K562 (cell line): ENCODE measurements around the gene STUB1. TPM values are rescaled to one million over a fixed set of nuclear protein-coding genes. Genes with fewer than 3 reads are reported as not detected.

Experiments
- BCL6 ChIP-seq: fragments of 250-450 bp; sonication (Bioruptor Pico); IDR thresholded peaks from 2 replicates; pipeline ENCODE4 v1.4.0; 2020
- GABPA ChIP-seq: fragments of 200-800 bp; sonication (Bioruptor generic); conservative IDR thresholded peaks from 2 replicates; pipeline ENCODE4 v1.6.1; 2016; ENCODE audit warnings: low read depth, missing genetic modification characterization, missing compliant biosample characterization
- GABPB2 ChIP-seq: fragments of 250-450 bp; sonication (Bioruptor Pico); conservative IDR thresholded peaks from 2 replicates; pipeline ENCODE4 v1.5.1; 2021; ENCODE audit warnings: mild to moderate bottlenecking
- JUND ChIP-seq, 2 experiments: IDR thresholded peaks; 2 replicates in 1 of 2; 3 replicates in 1 of 2; pipeline ENCODE4 v1.6.1; 2011; ENCODE audit warnings: borderline replicate concordance in 2 of 2, low read depth in 2 of 2, low read length in 2 of 2, improper control_type of control experiment in 1 of 2, missing biosample characterization in 1 of 2, missing genetic modification characterization in 1 of 2, missing genetic modification reagents in 1 of 2
- MEIS2 ChIP-seq: fragments of 450-650 bp; IDR thresholded peaks from 2 replicates; pipeline ENCODE4 v1.6.1; 2014; ENCODE audit warnings: mild to moderate bottlenecking; ENCODE audit not compliant: partially characterized antibody
- NFIC ChIP-seq: fragments of 450-650 bp; IDR thresholded peaks from 2 replicates; pipeline ENCODE4 v1.6.1; 2017; ENCODE audit warnings: mild to moderate bottlenecking, inconsistent platforms
- POLR2B ChIP-seq: fragments of 450-650 bp; IDR thresholded peaks from 2 replicates; pipeline ENCODE4 v1.6.1; 2018; ENCODE audit warnings: low read depth; ENCODE audit not compliant: partially characterized antibody
- RBM34 ChIP-seq: fragments of 200-400 bp; formaldehyde crosslinking; IDR thresholded peaks from 2 replicates; pipeline ENCODE4 v1.6.1; 2018; ENCODE audit warnings: low read length, borderline replicate concordance; ENCODE audit not compliant: insufficient read depth
- RFX5 ChIP-seq: IDR thresholded peaks from 2 replicates; pipeline ENCODE4 v1.6.1; 2011; ENCODE audit warnings: low read depth, mild to moderate bottlenecking, improper control_type of control experiment, low read length
- TAF1 ChIP-seq: IDR thresholded peaks from 2 replicates; pipeline ENCODE4 v1.6.1; 2011; ENCODE audit warnings: mild to moderate bottlenecking, low read length, moderate library complexity; ENCODE audit not compliant: insufficient read depth, control insufficient read depth, severe bottlenecking; ENCODE audit errors: extremely low read depth
- TAF15 ChIP-seq: fragments of 200-400 bp; formaldehyde crosslinking; IDR thresholded peaks from 2 replicates; pipeline ENCODE4 v1.6.1; 2017; ENCODE audit warnings: mild to moderate bottlenecking, low read depth, low read length, moderate library complexity
- TEAD1 ChIP-seq, 2 experiments: fragments of 450-650 bp in 1 of 2; sonication (generic) in 1 of 2; formaldehyde crosslinking; IDR thresholded peaks; 2 replicates each; pipeline versions ENCODE4 v1.4.0 to v1.8.0; 2020 to 2022; ENCODE audit warnings: mild to moderate bottlenecking in 2 of 2, missing genetic modification reagents in 1 of 2
- THRAP3 ChIP-seq: fragments of 450-650 bp; IDR thresholded peaks from 2 replicates; pipeline ENCODE4 v1.6.1; 2016; ENCODE audit warnings: mild to moderate bottlenecking, inconsistent platforms, borderline replicate concordance
- YY1 ChIP-seq, 3 experiments: IDR thresholded peaks; 2 replicates each; pipeline ENCODE4 v1.6.1; 2011; ENCODE audit warnings: low read length in 2 of 3, mild to moderate bottlenecking in 2 of 3, moderate library complexity in 2 of 3, borderline replicate concordance in 1 of 3, control low read depth in 1 of 3, low read depth in 1 of 3; ENCODE audit not compliant: insufficient read depth in 3 of 3, insufficient replicate concordance in 2 of 3, control insufficient read depth in 1 of 3, insufficient read length in 1 of 3; ENCODE audit errors: extremely low read depth in 1 of 3
- ZBTB7A ChIP-seq: IDR thresholded peaks from 2 replicates; pipeline ENCODE4 v1.6.1; 2011; ENCODE audit warnings: low read depth, mild to moderate bottlenecking, low read length, moderate library complexity, borderline replicate concordance; ENCODE audit not compliant: control insufficient read depth
- polyA plus RNA-seq, 8 experiments: library from polyadenylated mRNA; depleted of rRNA in 4 of 8; stranded (reverse) in 5 of 8; unstranded in 3 of 8; fragments of >200 nt; fragmentation: Nextera tagmentation in 2 of 8; fragmentation: Illumina TruSeq in 1 of 8; extraction: Ambion mirVana in 2 of 8; extraction: Trizol in 1 of 8; gene quantifications; 2 replicates each; pipeline versions ENCODE4 v1.2.1 to v1.2.3, GENCODE V29; 2011 to 2014; ENCODE audit warnings: inconsistent platforms in 1 of 8, missing spikeins in 1 of 8
- total RNA-seq, 7 experiments: library from RNA; depleted of rRNA in 6 of 7; stranded (reverse); fragments of >200 nt in 6 of 7; fragmentation: Illumina TruSeq in 2 of 7; extraction: Trizol in 2 of 7; gene quantifications; 2 replicates each; pipeline versions ENCODE4 v1.2.1 to v1.2.3, GENCODE V29; 2011 to 2021; ENCODE audit warnings: low replicate concordance in 1 of 7
- TF ChIP-seq, protein P1 (sequence below): sonication (generic); formaldehyde crosslinking; IDR thresholded peaks from 2 replicates; pipeline ENCODE4 v1.8.0; 2022; ENCODE audit warnings: missing genetic modification reagents, mild to moderate bottlenecking, borderline replicate concordance
- TF ChIP-seq, protein P2 (sequence below): fragments of 250-450 bp; sonication (Bioruptor Pico); IDR thresholded peaks from 2 replicates; pipeline ENCODE4 v1.9.0; 2021; ENCODE audit warnings: mild to moderate bottlenecking, inconsistent platforms
- TF ChIP-seq, protein P3 (sequence below), 3 experiments: fragments of 200-800 bp in 1 of 3; sonication (Bioruptor generic) in 1 of 3; sonication (generic) in 1 of 3; formaldehyde crosslinking in 1 of 3; IDR thresholded peaks; 2 replicates each; pipeline versions ENCODE4 v1.6.1 to v1.8.0; 2016 to 2022; ENCODE audit warnings: mild to moderate bottlenecking in 2 of 3, missing compliant biosample characterization in 2 of 3, missing genetic modification characterization in 2 of 3, missing genetic modification reagents in 1 of 3

The STUB1 gene
- total and polyA plus RNA-seq, 9 of the 15 experiments (the other 6 are each of a cell fraction or from before 2014, with no cell fraction given) = 10.6 to 251 (median 152) TPM

DNA sequence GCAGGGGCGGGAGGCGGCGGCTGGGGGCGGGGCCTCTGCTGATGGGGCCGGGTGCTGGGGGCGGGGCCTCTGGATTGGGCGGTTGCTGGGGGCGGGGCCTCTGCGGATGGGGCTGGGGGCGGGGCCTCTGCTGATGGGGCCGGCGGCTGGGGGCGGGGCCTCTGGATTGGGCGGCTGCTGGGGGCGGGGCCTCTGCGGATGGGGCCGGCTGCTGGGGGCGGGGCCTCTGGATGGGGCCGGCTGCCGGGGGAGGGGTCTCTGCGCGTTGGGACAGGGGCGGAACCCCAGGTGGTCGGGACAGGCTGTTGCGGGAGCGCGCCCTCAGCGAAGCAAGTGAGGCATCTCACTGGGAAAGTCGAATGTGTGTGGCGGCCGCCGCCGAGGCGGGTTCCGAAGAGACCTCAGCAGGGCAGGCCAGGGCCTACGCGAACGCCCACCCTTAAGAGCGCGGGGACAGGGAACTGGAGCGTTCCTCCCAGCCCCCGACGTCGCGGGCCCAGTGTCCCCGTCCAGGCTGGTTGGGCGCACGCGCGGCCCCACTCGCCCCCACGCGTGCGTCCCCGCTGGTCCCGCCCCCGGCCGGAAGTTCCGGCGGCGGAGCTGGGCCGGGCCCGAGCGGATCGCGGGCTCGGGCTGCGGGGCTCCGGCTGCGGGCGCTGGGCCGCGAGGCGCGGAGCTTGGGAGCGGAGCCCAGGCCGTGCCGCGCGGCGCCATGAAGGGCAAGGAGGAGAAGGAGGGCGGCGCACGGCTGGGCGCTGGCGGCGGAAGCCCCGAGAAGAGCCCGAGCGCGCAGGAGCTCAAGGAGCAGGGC, at the start of gene STUB1 (continued):
- TF ChIP-seq, protein P1, sequence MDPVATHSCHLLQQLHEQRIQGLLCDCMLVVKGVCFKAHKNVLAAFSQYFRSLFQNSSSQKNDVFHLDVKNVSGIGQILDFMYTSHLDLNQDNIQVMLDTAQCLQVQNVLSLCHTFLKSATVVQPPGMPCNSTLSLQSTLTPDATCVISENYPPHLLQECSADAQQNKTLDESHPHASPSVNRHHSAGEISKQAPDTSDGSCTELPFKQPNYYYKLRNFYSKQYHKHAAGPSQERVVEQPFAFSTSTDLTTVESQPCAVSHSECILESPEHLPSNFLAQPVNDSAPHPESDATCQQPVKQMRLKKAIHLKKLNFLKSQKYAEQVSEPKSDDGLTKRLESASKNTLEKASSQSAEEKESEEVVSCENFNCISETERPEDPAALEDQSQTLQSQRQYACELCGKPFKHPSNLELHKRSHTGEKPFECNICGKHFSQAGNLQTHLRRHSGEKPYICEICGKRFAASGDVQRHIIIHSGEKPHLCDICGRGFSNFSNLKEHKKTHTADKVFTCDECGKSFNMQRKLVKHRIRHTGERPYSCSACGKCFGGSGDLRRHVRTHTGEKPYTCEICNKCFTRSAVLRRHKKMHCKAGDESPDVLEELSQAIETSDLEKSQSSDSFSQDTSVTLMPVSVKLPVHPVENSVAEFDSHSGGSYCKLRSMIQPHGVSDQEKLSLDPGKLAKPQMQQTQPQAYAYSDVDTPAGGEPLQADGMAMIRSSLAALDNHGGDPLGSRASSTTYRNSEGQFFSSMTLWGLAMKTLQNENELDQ (CRISPR knock-in tag) = no peak
- no peak for TF ChIP-seq BCL6 (CRISPR knock-in tag)
- no peak for TF ChIP-seq THRAP3
- peak; percentile 39 for TF ChIP-seq TAF1
- TF ChIP-seq, protein P2, sequence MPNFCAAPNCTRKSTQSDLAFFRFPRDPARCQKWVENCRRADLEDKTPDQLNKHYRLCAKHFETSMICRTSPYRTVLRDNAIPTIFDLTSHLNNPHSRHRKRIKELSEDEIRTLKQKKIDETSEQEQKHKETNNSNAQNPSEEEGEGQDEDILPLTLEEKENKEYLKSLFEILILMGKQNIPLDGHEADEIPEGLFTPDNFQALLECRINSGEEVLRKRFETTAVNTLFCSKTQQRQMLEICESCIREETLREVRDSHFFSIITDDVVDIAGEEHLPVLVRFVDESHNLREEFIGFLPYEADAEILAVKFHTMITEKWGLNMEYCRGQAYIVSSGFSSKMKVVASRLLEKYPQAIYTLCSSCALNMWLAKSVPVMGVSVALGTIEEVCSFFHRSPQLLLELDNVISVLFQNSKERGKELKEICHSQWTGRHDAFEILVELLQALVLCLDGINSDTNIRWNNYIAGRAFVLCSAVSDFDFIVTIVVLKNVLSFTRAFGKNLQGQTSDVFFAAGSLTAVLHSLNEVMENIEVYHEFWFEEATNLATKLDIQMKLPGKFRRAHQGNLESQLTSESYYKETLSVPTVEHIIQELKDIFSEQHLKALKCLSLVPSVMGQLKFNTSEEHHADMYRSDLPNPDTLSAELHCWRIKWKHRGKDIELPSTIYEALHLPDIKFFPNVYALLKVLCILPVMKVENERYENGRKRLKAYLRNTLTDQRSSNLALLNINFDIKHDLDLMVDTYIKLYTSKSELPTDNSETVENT = peak; percentile 45
- 0 out of 4 replicates have a peak, but pooled peaks of 1 of the 2 experiments have one; percentile 13 for TF ChIP-seq TEAD1 (CRISPR knock-in tag; IDR thresholded peaks at IDR 0.05)
- TF ChIP-seq YY1 (IDR thresholded peaks at IDR 0.05; ENCODE audit: borderline replicate concordance in 1 of 3, control insufficient read depth in 1 of 3, extremely low read depth in 1 of 3, insufficient read depth in 3 of 3, insufficient read length in 1 of 3, insufficient replicate concordance in 2 of 3, low read depth in 1 of 3, low read length in 2 of 3) = peak in 1 of 3 experiments; percentile 10
- peak; percentile 87 for TF ChIP-seq NFIC
- 0 out of 2 replicates have a peak, but pooled peaks have one; percentile 3 for TF ChIP-seq JUND (IDR thresholded peaks at IDR 0.05; ENCODE audit: borderline replicate concordance, low read depth, low read length)
- no peak for TF ChIP-seq JUND (tag; IDR thresholded peaks at IDR 0.05; ENCODE audit: borderline replicate concordance, low read depth, low read length)
- peak; percentile 38 for TF ChIP-seq POLR2B
- no peak for TF ChIP-seq RBM34
- TF ChIP-seq MEIS2 = peak; percentile 49
- TF ChIP-seq GABPB2 (CRISPR knock-in tag) = no peak
- peak; percentile 95 for TF ChIP-seq GABPA (tag)
- TF ChIP-seq, protein P3, sequence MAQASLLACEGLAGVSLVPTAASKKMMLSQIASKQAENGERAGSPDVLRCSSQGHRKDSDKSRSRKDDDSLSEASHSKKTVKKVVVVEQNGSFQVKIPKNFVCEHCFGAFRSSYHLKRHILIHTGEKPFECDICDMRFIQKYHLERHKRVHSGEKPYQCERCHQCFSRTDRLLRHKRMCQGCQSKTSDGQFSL (CRISPR knock-in tag; IDR thresholded peaks at IDR 0.05) = no peak
- TF ChIP-seq, protein P3 (tag; IDR thresholded peaks at IDR 0.05) = no peak
- TF ChIP-seq RFX5 = no peak
- TF ChIP-seq ZBTB7A = peak; percentile 89
- no peak for TF ChIP-seq TAF15
